Measurements from ENCODE around the gene DENND2C.
"Not testable (repeated sequence)": the region's sequence is repeated elsewhere in the genome, so short reads cannot be mapped to it uniquely, and the experiment has no call there.

Gene DENND2C

DNA sequence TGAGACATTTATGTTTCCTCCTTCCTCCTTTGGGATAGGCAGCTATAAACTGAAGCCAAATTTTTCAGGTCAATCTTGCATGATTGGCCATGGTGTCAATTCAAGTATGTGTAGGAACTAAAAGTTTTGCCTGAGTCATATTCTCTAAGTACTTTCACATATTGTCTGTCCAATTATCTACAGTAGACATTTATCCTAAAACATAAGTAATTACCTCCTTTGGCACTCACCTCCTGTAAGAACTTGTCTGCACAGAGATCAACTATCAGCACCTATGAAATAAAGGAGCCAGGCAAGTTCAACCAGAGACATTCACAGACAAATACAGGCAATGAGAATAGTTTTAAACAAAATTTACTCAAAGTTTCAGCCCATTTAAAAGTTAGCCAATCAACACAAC is 74.2 kb downstream of the DENND2C start:
- no peak for DNase-seq

DNA sequence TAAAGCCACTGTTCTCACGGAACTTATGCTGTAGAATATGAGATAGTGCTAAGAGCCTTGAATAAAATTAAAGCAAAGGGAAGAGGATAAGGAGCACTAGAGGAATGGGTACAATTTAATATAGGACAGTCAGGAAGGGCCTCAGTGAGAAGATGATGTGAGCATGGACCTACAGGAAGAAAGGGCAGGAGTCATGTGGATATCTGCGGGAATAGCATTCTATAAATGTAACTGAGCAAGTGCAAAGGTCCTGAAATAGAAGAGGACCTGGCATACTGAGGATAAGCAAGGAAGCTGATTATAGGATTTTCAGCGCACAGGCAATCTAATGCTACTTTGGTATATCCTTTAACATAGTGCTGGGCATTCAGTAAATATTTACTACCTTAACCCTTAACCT is 75.8 kb downstream of the DENND2C start:
- no peak for DNase-seq

DNA sequence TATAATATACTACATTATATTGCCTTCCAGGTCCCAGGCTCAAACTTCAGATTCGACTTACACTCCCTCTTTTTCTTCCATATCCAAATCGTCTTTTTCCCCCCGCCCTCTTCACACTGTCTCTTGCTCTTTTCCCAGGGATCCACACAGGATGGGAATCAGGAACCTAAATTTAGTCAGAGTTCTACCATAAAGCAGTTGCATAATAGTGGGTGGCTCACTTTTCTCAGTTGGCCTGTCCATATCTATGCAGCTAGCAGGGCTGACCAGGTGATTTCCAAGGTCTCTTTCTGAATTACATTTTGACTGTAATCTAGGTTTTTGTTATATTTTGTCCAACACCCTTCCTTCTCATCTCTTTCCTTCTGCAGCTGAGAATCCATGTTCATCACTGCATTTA is 80.7 kb downstream of the DENND2C start:
- DNase-seq: no peak

DNA sequence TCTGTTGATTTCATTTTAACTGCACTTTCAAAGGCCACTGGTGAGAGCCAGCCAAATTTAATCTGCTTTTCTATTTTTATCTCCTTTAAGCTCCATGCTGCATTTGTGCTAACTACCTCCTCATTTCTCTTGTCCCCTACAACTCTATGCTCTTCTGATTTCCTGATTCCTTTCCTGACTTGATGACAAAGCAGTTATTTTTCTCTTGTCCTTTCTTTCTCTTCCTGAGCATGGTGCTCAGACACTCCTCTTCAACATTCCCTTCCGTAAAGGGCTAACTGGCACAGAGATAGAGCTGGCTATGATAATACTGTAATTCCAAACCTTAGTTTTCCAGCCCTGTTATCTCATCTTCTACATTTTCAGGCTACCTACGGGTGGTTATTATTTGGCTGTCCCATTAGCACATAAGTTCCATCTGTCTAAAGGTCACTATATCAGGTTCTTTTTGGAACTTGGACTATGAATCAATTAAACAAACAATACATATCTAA is 81.6 kb downstream of the DENND2C start:
- no peak for DNase-seq

DNA sequence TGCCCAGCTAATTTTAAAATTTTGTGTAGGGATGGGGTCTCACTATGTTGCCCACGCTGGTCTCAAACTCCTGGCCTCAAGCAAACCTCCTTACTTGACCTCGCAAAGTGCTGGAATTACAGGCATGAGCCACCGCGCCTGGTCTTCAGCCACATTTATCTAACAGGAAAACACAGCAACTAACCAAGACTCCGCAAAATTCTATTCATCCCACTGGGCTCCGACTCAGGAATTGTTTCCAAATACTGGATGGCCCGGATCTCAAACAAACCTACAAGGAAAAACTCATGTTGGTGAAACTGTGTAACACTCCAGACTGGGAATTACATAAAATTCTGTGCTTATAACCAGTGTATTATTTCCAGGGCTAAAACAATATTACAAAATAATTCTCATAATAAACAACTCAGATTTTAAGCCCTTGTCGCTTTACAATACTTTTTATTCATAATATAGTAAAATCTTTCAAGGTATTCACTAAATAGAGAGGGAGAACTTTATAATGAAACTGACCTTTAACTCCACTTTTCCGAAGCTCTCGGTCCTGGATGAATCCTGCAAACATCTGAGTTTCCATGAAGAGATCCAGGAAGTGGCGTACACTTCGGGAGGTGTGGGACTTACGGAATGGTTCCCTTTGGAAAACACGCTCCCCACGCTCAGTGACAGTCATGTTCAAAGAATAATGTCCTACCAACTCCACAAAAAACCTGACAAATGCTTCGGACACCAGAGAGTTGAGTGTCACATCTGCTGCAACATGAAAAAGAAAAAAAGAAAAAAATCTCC is 82.5 kb downstream of the DENND2C start:
- no peak for DNase-seq

DNA sequence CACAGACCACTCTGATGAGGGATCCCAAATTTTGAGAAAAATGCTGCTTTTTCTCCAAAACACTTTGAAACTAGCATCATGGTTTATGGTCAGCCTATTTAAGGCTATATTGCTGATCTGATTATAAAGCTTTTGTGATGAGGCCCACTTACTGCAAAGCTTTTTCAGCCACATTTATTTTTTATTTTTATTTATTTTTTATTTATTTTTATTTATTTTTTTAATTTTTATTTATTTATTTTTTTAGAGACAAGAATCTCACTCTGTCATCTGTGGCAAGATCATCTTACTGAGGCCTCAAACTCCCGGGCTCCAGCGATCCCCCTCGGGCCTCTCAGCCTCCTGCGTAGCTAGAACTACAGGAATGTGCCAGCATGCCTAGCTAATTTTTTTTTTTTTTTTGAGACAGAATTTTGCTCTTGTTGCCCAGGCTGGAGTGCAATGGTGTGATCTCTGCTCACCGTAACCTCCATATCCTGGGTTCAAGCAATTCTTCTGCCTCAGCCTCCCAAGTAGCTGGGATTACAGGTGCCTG is 83.3 kb downstream of the DENND2C start:
- DNase-seq: no peak

DNA sequence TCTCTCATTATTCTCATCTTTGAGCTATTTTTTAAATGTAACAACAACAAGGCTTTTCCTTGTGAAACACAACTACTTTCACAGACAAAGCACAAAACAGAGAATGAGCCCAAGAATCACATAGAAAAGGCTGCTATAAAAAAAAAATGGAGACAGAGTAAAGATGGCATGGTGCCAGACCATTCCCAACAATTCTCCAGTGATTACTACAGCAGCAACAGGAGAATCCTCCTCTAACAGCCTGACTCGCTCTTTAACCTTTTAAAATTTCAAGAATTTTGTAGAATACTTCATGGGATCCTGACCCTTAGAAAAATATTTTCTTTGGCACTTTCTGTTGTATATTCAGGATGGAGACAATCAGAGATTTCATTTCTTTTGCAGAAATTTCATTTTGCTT is 84.6 kb downstream of the DENND2C start:
- DNase-seq: no peak

DNA sequence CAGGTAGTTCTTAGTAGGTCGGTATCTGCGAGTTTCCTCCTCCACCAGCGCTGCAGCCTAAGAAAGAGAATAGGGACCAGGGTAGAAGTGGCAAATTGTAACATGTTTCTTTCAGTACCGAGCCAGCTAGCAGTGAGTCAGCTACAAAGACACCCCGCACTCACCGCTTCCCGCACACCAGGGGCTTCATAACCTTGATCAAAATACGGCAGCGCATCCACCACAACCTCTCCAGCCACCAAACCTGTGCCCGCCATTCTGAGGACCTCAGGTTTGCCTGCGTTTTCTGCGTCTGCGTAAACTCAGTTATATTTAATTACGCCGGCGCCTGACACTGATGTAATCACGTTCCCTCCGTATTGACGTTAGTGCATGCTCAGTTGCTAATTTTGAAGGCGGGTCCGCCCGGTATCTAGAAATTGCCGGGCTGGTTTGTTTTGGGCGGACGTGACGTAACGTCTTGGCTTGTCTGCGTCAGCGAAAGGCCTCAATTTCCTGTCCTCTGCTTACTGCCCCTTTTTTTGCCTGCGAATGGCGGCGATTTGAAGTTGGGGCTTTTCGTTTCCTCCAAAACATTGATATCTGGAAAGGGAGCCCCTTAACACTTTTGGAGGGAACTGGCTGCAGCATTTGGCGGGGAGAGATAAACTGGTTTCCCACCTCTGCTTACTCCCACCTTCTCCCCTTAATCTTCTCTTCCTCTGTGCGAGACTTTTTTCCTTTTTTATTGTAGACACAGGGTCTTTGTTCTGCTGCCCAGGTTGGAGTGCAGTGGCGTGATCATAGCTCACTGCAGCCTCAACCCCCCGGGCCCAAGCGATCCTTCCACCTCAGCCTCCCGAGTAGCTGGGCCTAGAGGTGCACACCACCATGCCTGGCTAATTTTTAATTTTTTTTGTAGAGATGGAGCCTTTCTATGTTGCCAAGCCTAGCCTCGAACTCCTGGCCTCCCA is 88.2 kb downstream of the DENND2C start, which contains the start of gene BCAS2:
BCAS2 (minus strand) TSS at position 281 of the 953 bp plus-strand sequence; CDS start at position 257, 24 bp downstream.
- DNase-seq: peak; percentile 97

DNA sequence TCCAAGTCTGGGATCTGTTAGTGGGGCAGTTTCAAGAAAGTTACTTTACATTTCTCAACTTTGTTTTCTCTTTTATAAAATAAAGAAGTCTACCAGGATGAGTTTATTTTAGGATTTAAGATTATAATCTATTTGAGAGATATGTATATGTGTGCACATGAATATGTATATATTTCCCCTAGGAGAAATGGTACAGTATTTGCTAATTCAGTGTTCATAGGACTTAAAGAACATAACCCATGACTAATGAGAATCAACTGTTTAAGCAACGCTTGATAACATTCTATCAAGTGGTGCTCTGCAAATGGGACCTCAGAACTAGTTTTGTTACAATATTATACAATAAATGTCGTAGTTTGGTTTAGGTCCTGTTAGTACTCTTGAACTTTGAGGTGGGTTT is 95.5 kb downstream of the DENND2C start:
- no peak for DNase-seq

DNA sequence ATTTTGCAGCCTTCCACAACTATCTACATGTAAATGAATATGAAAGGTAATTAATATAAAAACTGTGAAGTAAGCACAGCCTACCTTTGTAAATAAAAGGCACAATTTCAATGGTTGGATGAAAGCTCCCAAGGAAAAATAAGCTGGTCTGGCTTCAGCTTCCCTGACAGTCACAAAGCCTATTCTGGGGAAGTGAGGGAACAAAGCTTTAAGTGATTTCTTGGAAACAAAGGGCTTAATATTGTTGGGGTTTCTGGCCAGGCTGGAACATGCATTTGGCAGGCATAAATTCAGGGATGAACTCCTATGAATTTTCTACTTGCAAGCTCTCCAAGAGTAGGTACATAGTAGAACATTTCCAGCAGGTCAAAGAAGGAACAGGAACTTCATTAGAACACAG is 105.7 kb downstream of the DENND2C start:
- DNase-seq: no peak

DNA sequence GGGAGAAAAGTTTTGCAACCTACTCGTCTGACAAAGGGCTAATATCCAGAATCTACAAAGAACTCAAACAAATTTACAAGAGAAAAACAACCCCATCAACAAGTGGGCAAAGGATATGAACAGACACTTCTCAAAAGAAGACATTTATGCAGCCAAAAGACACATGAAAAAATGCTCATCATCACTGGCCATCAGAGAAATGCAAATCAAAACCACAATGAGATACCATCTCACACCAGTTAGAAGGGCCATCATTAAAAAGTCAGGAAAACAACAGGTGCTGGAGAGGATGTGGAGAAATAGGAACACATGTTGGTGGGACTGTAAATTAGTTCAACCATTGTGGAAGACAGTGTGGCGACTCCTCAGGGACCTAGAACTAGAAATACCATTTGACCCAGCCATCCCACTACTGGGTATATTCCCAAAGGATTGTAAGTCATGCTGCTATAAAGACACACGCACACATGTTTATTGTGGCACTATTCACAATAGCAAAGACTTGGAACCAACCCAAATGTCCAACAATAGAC is 106.8 kb downstream of the DENND2C start:
- DNase-seq: not testable (repeated sequence)

DNA sequence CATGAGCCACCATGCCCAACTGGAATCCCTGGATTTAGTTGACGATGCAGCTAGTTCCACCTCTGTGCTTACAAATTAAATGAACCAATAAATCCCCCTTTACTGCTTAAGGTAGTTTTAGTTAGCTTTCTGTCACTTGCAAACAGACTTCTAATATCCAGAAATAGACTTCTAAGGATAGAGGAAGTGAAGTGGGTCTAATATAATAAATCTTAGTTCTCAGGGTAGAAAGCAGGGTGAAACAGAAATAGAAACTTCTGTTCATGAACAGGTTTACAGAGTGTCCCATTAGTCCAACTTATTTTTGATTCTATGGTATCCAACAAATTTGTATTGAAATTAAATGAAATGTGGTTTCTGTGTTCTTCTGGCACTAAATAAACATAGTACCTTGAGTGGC is 108.5 kb downstream of the DENND2C start:
- no peak for DNase-seq

DNA sequence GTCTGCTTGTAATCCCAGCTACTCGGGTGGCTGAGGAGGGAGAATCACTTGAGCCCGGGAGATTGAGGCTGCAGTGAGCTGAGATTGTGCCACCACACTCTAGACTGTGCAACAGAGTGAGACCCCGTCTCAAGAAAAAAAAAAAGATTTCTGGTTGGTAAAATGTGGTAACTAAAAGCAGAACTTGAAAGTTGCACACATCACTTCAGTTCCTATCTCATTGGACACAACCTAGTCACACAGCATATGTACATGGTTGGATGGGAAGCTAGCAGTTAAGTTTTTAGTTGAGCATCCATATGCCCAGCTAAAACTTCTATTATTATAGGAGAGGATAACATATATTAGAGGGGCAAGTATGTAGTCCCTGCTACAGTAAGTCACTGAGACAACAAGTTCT is 110.5 kb downstream of the DENND2C start:
- no peak for DNase-seq

DNA sequence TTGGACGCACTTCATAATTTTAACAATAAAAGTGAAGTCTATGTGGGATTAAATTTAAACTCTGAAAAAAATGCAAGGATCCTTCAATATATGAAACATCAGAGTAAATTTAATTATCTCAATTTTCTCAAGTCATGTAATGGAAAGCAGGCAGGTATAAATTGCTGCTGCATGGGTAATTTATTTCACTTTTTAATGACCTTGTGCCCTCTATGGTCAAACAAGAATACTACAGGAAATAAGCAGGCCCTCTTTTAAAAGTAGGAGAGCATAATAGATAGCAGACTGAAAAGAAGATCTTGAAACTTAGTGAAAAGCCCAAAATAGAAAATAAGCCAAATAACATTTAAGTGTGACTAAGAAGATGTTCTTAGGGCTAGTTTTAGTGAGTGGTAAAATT is 111.3 kb downstream of the DENND2C start:
- DNase-seq: peak; percentile 22

DNA sequence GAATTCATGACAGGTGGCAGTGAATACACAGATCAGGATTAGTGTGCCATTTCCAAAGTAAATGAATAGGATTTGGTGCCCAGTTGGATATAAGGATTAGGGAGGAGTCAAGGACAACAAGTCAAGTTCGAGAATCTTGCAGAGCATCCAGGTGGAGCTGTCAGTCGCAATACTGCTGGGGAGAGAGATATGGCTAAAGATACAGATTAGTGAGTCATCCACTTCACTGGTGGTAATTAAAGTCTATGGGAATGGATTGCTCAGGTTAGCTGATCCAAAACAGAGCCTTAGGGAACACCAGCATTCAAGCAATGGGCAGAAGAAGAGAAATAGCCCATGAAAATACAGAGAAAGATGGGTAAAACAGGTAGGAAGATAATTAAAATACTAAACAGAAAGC is 115.3 kb downstream of the DENND2C start:
- no peak for DNase-seq

DNA sequence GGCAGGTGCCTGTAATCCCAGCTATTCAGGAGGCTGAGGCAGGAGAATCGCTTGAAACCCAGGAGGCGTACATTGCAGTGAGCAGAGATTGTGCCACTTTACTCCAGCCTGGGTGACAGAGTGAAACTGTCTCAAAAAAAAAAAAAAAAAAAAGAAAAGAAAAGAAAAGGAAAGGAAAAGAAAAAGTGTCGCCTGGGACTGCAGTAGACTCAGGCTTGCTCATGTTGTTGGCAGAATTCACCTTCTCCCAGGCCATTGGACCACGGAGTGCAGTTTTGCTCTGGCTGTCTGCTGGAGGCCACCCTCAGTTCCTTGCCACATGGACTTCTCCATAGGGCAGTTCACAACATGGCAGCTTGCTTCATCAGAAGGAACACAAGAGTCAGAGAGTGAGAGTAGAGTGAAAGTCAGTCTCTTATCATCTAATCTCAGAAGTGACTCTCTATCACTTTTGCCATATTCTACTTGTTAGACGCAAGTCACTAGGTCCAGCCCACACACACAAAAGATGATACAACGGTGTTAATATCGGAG is 117.7 kb downstream of the DENND2C start:
- DNase-seq: no peak

DNA sequence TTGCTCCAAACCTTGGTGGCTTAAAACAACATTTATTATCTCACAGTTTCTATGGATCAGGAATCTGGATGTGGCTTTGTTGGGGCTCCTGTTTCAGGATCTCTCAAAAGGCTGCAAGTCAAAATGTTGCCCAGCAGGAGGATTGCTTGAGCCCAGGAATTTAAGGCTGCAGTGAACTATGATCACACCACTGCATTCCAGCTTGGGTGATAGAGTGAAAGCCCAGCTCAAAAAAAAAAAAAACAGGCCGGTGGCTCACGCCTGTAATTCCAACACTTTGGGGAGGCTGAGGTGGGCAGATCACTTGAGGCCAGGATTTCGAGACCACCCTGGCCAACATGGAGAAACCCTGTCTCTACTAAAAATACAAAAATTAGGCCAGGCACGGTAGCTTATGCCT is 118.4 kb downstream of the DENND2C start:
- DNase-seq: no peak

DNA sequence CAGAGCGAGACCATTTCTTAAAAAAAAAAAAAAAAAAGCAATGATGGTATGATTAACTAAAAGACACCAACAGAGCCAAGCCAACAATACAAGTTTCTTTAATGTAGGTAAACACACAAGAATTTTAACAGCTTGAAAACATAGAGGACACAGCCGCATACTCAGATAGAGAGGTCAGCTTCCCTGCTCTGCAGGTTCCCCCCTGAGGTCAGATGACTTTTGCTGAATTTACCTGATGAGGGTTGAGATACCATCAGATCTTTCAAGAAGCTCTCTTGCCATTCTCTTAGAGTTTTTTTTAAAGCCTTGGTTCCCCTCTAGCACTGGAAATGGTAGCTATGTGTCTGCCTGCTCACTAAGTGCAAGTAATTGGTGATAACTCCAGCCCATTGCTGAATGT is 119.5 kb downstream of the DENND2C start:
- DNase-seq: no peak

DNA sequence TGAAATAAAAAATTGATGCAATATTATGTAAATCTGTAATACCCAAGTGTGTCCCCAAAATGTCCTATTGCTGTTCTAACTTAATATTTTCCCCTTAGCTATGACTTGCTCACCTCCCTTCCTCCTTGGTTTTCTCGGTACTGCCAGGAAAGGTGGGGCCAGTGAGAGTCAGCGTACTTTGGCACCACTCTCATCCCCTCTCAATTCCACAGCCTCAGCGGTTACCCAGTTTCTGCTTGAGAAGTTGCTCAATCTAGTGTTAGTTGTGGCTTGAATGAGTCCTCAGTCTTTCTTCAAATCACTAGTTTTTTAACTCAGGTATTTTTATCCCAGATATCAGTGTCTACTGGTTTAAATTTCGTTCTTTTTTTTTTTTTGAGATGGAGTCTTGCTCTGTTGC is 120.7 kb downstream of the DENND2C start:
- no peak for DNase-seq

DNA sequence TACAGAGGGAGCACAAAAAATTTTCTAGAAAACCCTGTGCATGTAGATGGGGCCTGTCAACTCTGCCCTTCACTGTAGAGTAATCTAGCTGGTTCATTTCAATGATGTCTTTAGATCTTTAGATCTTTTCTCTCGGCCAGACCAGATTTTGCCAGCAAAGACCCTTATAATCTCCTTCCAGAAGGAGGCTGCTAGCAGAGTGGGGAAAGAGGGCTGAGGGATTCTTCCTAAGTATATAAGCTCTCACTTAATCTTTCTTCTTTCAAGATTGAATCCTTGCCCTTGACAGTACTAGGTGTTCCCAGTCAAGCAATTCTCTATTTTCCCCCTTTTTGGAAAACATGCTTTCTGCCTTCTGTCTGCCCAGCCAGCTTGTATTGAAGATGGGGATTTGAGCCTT is 122.8 kb downstream of the DENND2C start:
- no peak for DNase-seq

DNA sequence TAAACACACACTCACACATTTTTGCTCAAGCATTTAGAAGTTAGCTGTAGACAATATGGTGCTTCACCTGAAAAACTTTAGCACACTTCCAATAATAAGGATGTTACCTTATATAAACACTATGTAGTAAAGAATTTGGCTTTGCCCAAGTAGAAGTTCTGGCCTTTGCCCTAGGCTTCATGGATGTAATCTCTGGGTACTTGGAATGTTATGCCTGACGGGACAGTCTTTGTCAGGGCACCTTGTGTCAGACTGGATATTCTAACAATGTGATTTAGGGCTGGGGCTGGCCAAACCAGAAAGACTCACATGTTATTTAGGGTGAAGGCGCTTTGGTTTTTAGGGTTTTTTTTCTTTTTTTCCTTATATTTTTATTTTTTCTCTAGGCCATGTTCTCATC is 124.1 kb downstream of the DENND2C start:
- DNase-seq: no peak

DNA sequence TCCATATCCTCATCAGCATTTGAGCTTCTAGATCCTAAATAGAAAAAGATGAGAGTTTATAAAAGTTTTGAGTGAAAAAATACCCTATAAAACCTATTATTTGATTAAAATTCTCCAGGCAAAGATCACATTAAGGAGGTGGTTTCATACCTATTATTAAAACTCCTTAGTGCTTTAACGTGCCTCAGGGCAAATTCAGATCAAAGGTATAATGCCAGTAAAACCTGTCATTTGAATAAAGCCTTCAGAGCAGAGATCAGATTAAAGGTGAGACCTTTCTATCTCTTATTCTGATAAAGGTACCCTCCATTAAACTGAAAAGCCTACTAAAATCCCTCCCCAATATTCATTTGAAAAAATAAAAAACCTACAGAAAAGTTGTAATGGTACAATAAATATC is 124.5 kb downstream of the DENND2C start:
- no peak for DNase-seq

DNA sequence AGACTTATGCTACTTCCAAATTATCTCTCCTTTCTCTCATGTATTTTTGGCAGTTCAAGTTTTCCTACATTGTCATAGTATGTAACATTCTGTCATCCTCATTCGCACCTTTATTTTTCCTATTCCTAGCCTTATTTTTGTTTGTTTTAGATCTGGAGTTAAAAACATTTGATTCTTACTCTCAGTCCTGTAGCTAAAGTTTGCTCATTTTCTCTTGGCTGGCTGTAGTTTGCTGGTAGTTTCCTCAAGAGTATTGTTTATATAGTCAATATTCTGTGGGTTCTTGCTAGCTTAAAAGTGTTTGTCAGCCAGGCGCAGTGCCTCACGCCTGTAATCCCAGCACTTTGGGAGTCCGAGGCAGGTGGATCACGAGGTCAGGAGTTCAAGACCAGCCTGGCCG is 129.0 kb downstream of the DENND2C start:
- no peak for DNase-seq

All from NCI-H69 (cell line).